CD4-positive, alpha-beta memory T cell (primary cell): ENCODE results near the gene PATL1. TPM values are rescaled to one million over a fixed set of nuclear protein-coding genes. Genes with fewer than 3 reads are reported as not detected.

Experiments used
- microRNA-seq: library from miRNA; unstranded; fragments of <30 nt; microRNA quantifications from one replicate; pipeline ENCODE4 v1.2.0, GENCODE V29; 2021; ENCODE audit warnings: borderline replicate concordance, borderline number of aligned reads, borderline microRNAs expressed, mixed read lengths
- polyA plus RNA-seq, 2 donors: library from polyadenylated mRNA; unstranded; fragments of 300-500 nt; fragmentation: Illumina TruSeq; gene quantifications; one replicate each; pipeline ENCODE4 v1.2.3, GENCODE V29; 2021
- total RNA-seq, 2 experiments: library from RNA; stranded (reverse); gene quantifications; one replicate each; pipeline ENCODE4 v1.2.3, GENCODE V29; 2021

Gene PATL1
- total and polyA plus RNA-seq, 4 experiments from 2014 or later: 2.6 to 45.5 (median 27.0) TPM

Small RNA genes lying within 50 kb of the gene (microRNA-seq; reads per million reads assigned to microRNA genes)
- not detected for gene MIR3162

Other genes starting within 250 kb of the PATL1 start
- gene OR5A2, start 242.6 kb downstream of the PATL1 start, total RNA-seq: not detected
- not detected for gene OR5A2, start 242.6 kb downstream of the PATL1 start, polyA plus RNA-seq
- gene OR5A1, start 232.6 kb downstream of the PATL1 start, total RNA-seq: not detected
- gene OR5A1, start 232.6 kb downstream of the PATL1 start, polyA plus RNA-seq: not detected
- gene OR4D6, start 212.1 kb downstream of the PATL1 start, total RNA-seq: not detected
- gene OR4D6, start 212.1 kb downstream of the PATL1 start, polyA plus RNA-seq: not detected
- gene OR4D10, start 195.7 kb downstream of the PATL1 start, total RNA-seq: not detected
- not detected for gene OR4D10, start 195.7 kb downstream of the PATL1 start, polyA plus RNA-seq
- gene OR4D11, start 165.5 kb downstream of the PATL1 start, total RNA-seq: not detected
- gene OR4D11, start 165.5 kb downstream of the PATL1 start, polyA plus RNA-seq: not detected
- gene OR4D9, start 157.5 kb downstream of the PATL1 start, total RNA-seq: not detected
- not detected for gene OR4D9, start 157.5 kb downstream of the PATL1 start, polyA plus RNA-seq
- 10 to 100 TPM; 55.3 to 55.6 TPM for gene OSBP, start 53.3 kb downstream of the PATL1 start, total RNA-seq
- 10 to 100 TPM; 17.4 to 41.5 TPM for gene OSBP, start 53.3 kb downstream of the PATL1 start, polyA plus RNA-seq
- gene OR10V1, start 44.8 kb upstream of the PATL1 start, total RNA-seq: not detected
- not detected for gene OR10V1, start 44.8 kb upstream of the PATL1 start, polyA plus RNA-seq
- gene STX3, start 86.3 kb upstream of the PATL1 start, total RNA-seq: 10 to 100 TPM; 13.6 to 15.4 TPM
- gene STX3, start 86.3 kb upstream of the PATL1 start, polyA plus RNA-seq: 1 to 10 TPM; 8.6 to 8.7 TPM
- gene MRPL16, start 141.7 kb upstream of the PATL1 start, total RNA-seq: 10 to 100 TPM; 33.2 to 35.9 TPM
- gene MRPL16, start 141.7 kb upstream of the PATL1 start, polyA plus RNA-seq: 10 to 100 TPM; 85.6 to 92.2 TPM
- not detected for gene CBLIF, start 176.5 kb upstream of the PATL1 start, total RNA-seq
- gene CBLIF, start 176.5 kb upstream of the PATL1 start, polyA plus RNA-seq: not detected
- under 1 TPM; 0.38 to 0.42 TPM for gene TCN1, start 197.4 kb upstream of the PATL1 start, total RNA-seq
- not detected for gene TCN1, start 197.4 kb upstream of the PATL1 start, polyA plus RNA-seq
- not detected for gene OOSP3, start 209.7 kb upstream of the PATL1 start, total RNA-seq
- gene OOSP3, start 209.7 kb upstream of the PATL1 start, polyA plus RNA-seq: not detected